Measurements from ENCODE around the gene CHI3L2. TPM values are rescaled to one million over a fixed set of nuclear protein-coding genes. Genes with fewer than 3 reads are reported as not detected.

CHI3L2 gene
- total and polyA plus RNA-seq, 10 donors, result 6.0 to 159 (median 30.5) TPM

GRCh38 chr1:111212634-111213335 lies 14.7 kb upstream of the CHI3L2 start:
- peak overlapping the region in 1 of 8 donors; percentile 5 for H3K4me3 ChIP-seq
- TF ChIP-seq POLR2AphosphoS5 (IDR thresholded peaks at IDR 0.05) (no peak), CTCF (IDR thresholded peaks at IDR 0.05 in 8 of 11, conservative IDR thresholded peaks at IDR 0.05 in 3 of 11) (no peak), POLR2A (IDR thresholded peaks at IDR 0.05) (no peak)
- 66 to 82% (median 76%) methylated on average over 5 of the region's 5 CpGs for WGBS, 5 donors
- no peaks in the 10 kb centered on the region for H3K27me3 ChIP-seq (replicated peaks in 1 of 7)
- H3K9me3 ChIP-seq, result no peaks in the 10 kb centered on the region
- peaks cover 25 to 66% (median 52%) of the 10 kb centered on the region in 6 donors for H3K4me1 ChIP-seq
- intact Hi-C loops (cut with DNase I; ENCODE audit: low total_unique reads), result no loop called here
- no peaks in the 10 kb centered on the region for H3K36me3 ChIP-seq
- peak overlapping the region; percentile 45 to 88 (median 84) for H3K27ac ChIP-seq
- DNase-seq, result no peak

DNA sequence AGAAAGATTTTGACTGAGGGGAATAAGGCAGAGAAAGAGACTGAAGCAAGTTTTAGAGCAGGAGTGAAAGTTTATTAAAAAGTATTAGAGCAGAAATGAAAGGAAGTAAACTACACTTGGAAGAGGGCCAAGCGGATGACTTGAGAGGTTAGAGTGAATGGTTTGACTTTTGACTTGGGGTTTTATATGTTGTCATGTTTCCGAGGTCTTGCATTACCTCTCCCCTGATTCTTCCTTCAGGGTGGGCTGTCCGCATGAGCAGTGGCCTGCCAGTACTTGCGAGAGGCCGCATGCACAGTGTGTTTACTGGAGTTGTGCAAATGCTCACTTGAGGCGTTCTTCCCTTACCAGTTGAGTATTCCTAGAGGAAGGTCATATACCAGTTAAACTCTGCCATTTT lies 14.1 kb upstream of the CHI3L2 start:
- intact Hi-C loops (cut with DNase I; ENCODE audit: low total_unique reads), result no loop called here
- no peaks in the 10 kb centered on the region for H3K36me3 ChIP-seq
- H3K27me3 ChIP-seq (replicated peaks in 1 of 7), result no peaks in the 10 kb centered on the region
- peak overlapping the region; percentile 45 to 88 (median 84) for H3K27ac ChIP-seq
- peak overlapping the region in 1 of 8 donors; percentile 5 for H3K4me3 ChIP-seq
- WGBS, 5 donors, result 45 to 69% (median 61%) methylated on average over 6 of the region's 6 CpGs
- no peaks in the 10 kb centered on the region for H3K9me3 ChIP-seq
- peaks cover 28 to 70% (median 58%) of the 10 kb centered on the region in 6 donors for H3K4me1 ChIP-seq
- no peak for DNase-seq
- TF ChIP-seq CTCF (IDR thresholded peaks at IDR 0.05 in 8 of 11, conservative IDR thresholded peaks at IDR 0.05 in 3 of 11) (no peak), POLR2A (IDR thresholded peaks at IDR 0.05) (no peak), POLR2AphosphoS5 (IDR thresholded peaks at IDR 0.05) (no peak)

GRCh38 chr1:111214074-111214801 lies 13.3 kb upstream of the CHI3L2 start:
- intact Hi-C loops (cut with DNase I; ENCODE audit: low total_unique reads), result no loop called here

More at GRCh38 chr1:111214074-111214801, 13.3 kb upstream of the CHI3L2 start:
- no peak for TF ChIP-seq POLR2A (IDR thresholded peaks at IDR 0.05)
- peak in 1 of 3 donors; percentile 56 for TF ChIP-seq POLR2AphosphoS5 (IDR thresholded peaks at IDR 0.05)
- TF ChIP-seq CTCF (IDR thresholded peaks at IDR 0.05 in 8 of 11, conservative IDR thresholded peaks at IDR 0.05 in 3 of 11), result no peak
- H3K27me3 ChIP-seq (replicated peaks in 1 of 7), result no peaks in the 10 kb centered on the region
- no peaks in the 10 kb centered on the region for H3K9me3 ChIP-seq
- no peaks in the 10 kb centered on the region for H3K36me3 ChIP-seq
- 35 to 63% (median 58%) methylated on average over 6 of the region's 6 CpGs for WGBS, 5 donors
- no peak overlapping the region for H3K4me3 ChIP-seq
- H3K27ac ChIP-seq, result peak overlapping the region; percentile 72 to 88 (median 84)
- no peak for DNase-seq
- peaks cover 30 to 78% (median 66%) of the 10 kb centered on the region in 6 donors for H3K4me1 ChIP-seq

All from spleen (tissue), 11 donors.